HG03060 (cell line): ENCODE measurements around the gene TENM3.
"Not testable (repeated sequence)": the region's sequence is repeated elsewhere in the genome, so short reads cannot be mapped to it uniquely, and the experiment has no call there.

Source experiments
- ATAC-seq: cut with Tn5 transposase; IDR thresholded peaks from one replicate; pipeline ENCODE4 v1.9.1; 2021; ENCODE audit warnings: low read depth, moderate number of reproducible peaks; ENCODE audit not compliant: unreplicated experiment

TENM3 gene

GRCh38 chr4:182243204-182243603, at the start of gene TENM3:
TSS of gene TENM3 (plus strand) at chr4:182243402. CDS start at chr4:182324021, 80,619 bp downstream.
- not testable (repeated sequence) for ATAC-seq

- ATAC-seq: no peak
Measured at GRCh38 chr4:182194091-182194824, 48.9 kb upstream of the TENM3 start.

- ATAC-seq: no peak
Measured at GRCh38 chr4:182197611-182198010, 45.6 kb upstream of the TENM3 start.

GRCh38 chr4:182201871-182202270, 41.3 kb upstream of the TENM3 start:
- ATAC-seq: no peak

GRCh38 chr4:182202650-182203049, 40.6 kb upstream of the TENM3 start:
- ATAC-seq: no peak

- no peak for ATAC-seq
Measured at GRCh38 chr4:182203872-182204411, 39.3 kb upstream of the TENM3 start.

GRCh38 chr4:182205306-182205705, 37.9 kb upstream of the TENM3 start:
- no peak for ATAC-seq

GRCh38 chr4:182206266-182206665, 36.9 kb upstream of the TENM3 start:
- ATAC-seq: no peak

GRCh38 chr4:182206916-182207315, 36.3 kb upstream of the TENM3 start:
- no peak for ATAC-seq

GRCh38 chr4:182207830-182208396, 35.3 kb upstream of the TENM3 start:
- ATAC-seq: no peak

- no peak for ATAC-seq
Measured at GRCh38 chr4:182208526-182209050, 34.6 kb upstream of the TENM3 start.

- ATAC-seq: no peak
Measured at GRCh38 chr4:182212211-182212761, 30.9 kb upstream of the TENM3 start.

- ATAC-seq: no peak
Measured at GRCh38 chr4:182213004-182213403, 30.2 kb upstream of the TENM3 start.

GRCh38 chr4:182215148-182215547, 28.1 kb upstream of the TENM3 start:
- no peak for ATAC-seq

GRCh38 chr4:182216005-182216404, 27.2 kb upstream of the TENM3 start:
- ATAC-seq: no peak

GRCh38 chr4:182219411-182220056, 23.7 kb upstream of the TENM3 start:
- ATAC-seq: no peak

GRCh38 chr4:182221987-182222386, 21.2 kb upstream of the TENM3 start:
- no peak for ATAC-seq

GRCh38 chr4:182222766-182223165, 20.4 kb upstream of the TENM3 start:
- no peak for ATAC-seq

- no peak for ATAC-seq
Measured at GRCh38 chr4:182223708-182224107, 19.5 kb upstream of the TENM3 start.

GRCh38 chr4:182224192-182224850, 18.9 kb upstream of the TENM3 start:
- no peak for ATAC-seq
